NCI-H446 (cell line): ENCODE results near the gene LMAN1.
A peak's percentile ranks its signal among the peaks of the same experiment; 100 is the strongest.

Source experiments
- DNase-seq, 2 experiments: peaks; one replicate each; lab custom pipeline; 2025; lab: John Stamatoyannopoulos, UW

LMAN1 gene, protein sequence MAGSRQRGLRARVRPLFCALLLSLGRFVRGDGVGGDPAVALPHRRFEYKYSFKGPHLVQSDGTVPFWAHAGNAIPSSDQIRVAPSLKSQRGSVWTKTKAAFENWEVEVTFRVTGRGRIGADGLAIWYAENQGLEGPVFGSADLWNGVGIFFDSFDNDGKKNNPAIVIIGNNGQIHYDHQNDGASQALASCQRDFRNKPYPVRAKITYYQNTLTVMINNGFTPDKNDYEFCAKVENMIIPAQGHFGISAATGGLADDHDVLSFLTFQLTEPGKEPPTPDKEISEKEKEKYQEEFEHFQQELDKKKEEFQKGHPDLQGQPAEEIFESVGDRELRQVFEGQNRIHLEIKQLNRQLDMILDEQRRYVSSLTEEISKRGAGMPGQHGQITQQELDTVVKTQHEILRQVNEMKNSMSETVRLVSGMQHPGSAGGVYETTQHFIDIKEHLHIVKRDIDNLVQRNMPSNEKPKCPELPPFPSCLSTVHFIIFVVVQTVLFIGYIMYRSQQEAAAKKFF

DNA sequence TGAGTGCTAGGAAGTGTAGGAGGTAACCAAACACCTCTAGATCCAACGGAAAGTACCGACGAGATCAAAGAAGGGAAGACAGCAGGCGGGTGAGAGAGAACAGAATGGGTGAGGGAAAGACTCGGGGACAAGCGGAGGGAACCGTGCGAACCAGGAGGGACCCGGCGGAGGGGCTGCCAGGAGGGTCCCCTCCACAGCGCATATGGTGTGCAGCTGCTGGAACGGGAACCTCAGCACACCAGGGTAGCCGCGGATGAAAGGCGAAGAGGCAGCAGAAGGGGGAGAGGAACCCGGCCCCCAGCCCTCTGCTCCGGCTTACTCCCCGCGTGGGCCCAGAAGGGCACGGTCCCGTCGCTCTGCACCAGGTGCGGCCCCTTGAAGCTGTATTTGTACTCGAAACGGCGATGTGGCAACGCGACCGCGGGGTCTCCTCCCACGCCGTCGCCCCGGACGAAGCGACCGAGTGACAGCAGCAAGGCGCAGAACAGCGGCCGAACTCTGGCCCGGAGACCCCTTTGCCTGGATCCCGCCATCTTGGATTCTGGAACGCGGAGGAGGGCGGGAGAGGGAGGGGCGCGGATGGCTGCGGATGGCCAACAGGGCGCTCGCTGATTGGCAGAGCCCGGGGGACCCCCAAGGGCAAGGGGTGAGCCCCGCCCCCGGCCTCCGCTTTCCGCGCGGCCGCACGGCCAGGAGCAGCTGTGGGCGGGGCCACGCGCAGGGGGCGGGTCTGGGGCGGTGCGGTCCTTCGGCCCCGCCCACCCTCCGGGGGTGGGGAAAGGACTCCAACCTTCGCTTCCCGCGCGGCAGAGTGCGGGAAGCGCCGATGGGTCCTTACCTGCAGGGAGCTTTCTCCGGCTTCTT, at the start of gene LMAN1:
LMAN1 (minus strand) TSS at position 554 of the 864 bp plus-strand sequence; CDS start at position 533, 21 bp downstream.
- DNase-seq = peak; percentile 66 to 96

DNA sequence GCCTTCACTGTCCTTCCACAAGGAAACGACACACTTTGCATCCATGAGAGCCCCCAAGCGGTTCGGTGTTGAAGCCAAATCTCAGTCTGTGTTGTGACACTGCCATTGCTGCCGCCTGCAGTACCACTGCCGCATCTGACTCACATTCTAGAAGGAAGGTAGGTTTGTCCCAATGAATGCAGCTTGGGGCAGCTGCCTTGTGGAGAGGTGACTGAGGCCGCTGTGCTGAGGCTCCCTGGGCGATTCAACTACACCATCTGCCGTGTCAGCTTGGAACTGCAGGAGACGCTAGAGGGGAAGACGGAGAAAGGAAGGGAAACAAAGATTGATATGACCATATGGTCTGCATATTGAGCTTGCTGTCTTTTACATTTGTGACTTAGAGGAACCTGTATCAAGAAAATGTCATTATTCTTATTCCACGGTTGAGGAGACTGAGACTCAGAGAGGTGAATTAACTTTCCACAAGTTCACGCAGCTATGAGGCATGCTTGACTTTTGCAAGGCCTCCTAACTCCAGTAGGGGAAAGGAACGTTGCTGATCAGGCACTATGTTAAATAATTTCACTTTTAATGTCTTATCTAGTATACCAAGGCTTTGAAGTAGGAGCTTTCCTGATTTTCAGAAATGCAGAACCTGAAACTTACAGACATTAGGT, 43.5 kb upstream of the LMAN1 start:
- DNase-seq = peak in 1 of 2 experiments; percentile 66

DNA sequence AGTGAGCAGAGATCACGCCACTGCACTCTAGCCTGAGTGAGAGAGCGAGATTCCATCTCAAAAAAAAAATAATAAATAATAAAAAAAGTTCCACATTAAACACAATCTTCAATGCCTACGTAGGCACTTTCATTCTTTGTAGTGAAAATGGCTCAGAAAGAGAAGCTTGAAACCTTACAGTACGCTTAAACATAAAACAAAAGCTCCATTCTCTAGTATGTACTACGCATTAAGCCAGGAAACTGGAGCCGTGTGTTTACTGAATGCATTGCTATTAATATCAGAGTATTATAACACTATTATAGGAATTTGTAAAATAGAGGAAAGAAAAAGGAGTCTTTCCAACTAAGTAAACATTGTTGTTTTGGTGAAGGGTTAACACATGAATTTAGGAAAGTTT, 41.3 kb upstream of the LMAN1 start:
- no peak for DNase-seq

DNA sequence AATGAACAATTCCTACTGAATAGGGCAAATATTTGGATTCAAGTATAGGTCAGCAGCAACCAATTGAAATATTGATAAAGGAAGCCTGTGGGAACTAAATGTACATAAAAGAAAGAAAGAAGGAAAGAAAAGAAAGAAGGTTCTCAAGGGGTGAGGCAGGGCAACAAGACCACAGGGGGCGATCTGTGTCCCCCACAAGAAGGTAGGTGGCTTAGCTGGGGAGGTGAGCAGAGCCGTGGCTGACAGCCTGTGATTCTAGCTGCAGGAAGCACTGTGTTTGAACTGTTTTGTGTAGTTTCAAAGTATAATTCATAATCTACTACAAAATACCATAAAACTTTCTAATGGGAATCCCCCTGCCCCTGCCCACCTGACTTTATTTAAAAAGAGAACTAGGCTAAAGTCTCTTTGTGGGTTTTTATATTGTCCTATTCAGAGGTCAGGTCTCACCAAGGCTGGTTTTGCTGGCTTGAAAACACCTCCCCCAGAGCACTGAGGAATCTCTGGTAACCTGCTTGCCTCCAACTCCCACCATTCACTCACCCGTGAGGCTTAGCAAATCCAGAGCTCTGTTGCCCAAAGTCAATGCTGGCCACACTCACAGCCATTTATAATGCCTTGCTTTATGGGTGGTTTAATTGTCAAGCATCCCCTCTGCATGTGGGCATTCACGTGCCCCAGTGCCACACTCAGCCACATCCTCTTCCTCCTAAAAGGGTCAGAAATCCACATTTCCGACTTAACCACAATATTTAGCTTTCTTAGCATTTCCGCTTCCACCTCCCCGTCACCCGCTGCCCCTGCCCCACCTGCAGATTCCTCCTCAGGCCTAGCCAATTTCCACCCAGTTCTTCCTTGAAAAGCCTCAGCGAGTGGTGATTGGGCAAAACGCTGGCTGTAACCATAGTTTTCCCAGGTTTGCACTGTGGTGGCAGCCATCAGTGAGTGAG, 36.4 kb upstream of the LMAN1 start:
- DNase-seq = no peak

DNA sequence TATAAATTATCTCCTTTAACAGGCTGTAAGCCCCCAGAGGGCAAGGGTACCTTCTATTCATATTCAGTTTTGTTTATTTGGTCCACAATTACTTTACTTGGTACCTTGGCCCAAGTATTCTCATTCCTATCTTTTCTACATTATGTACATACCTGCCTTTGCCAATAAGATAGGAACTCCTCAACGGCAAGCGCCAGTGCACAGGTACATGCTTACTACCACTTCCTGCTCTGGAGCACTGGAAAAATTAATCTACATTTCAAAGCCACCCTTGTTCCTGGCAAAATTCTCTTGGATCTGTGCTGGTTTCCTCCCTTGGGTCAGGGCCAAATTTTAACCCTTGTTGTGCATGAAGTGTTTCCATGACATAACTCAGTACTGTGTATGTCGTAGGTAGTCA, 34.3 kb upstream of the LMAN1 start:
- no peak for DNase-seq

DNA sequence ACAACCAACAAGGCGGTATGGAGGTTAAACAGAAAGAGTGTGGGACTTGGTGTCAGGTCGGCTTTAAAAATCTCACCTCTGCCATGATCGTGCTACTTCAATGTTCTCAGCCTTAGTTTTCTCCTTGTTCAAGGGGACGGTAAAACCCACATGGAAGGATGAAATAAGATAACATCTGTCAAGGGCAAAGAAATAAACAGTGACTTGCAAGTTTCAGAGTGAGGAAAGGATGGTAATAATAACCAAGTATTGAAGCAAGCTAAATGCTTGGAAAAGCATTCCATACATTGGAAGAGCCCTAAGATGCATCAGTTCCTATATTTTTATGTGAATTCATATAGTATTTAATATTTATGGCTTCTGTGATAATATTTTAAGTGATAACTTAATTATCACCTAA, 29.8 kb upstream of the LMAN1 start:
- DNase-seq = no peak

DNA sequence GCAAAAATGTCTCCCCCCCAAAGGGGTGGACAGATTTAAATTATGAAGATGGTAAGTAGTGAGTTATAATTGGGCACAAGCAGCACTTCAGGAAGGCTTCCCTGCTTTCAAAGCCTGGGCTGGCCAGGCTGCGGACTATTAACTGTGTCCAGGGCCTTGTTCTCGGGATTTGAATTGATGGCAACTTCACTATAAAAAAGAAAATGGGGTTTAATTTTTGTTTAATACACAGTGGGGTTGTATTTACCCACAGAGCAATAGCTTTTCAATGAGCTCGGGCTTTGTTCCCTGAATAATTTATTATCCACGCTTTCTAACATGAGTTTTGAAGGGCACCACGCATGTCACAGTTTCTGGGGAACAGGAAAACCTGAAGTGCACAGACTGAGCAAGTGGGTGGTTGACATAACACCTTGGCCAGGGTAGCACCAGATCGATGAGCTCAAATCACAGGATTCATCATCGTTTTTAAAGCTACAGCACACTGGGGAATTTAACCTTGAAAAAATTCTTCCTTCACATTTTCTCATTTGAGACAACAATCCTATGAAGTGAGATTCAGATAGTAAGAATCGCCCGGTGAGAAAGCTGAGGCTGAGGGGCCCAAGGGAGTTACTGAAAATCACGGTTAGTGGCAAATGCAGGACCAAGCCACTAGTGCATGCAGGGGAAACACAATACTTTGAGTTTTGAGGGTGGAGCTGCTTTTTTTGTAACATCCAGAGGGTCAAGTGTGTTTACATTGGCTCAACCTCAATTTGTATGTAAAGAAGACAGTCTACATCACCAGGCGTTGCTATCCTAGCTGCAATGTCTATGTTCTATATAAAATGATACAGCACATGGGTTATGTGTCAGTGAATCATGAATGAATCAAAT, 28.9 kb upstream of the LMAN1 start:
- no peak for DNase-seq

DNA sequence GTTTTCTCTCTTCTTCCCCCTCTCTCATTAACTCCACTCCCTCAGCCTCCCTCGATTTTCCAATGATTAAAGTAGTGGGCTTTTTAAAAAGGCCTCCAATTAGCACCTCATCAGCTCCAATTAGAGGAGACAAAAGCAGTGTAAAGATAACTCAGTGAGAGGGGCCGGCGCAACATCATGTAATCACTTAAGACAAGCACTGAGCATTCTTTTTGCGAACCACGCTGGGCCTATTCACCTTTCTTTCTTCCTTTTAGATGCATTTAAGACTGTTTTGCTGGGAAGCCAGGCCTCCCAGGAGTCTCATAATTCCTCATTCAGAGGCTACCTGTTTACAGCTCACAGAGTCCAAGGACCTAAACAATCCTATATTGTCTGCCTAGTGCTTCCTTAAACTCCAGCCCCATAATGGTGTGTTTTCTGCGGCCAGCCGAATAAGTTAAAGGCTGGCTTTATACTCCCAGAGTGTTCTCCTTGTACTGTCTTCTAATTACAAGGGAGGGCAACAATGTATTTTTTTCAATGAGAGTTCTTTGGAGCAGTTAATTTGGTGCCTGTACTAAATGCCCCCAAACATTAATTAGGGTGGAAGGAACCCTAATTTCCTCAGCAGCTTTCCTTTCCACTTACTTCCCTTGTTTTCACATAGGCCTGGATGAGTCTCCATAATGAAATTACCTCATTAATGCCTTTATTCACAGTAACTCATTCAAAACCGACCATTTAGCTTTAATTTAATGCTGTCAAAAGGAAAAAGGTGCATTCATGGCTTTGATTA, 28.0 kb upstream of the LMAN1 start:
- DNase-seq = no peak

DNA sequence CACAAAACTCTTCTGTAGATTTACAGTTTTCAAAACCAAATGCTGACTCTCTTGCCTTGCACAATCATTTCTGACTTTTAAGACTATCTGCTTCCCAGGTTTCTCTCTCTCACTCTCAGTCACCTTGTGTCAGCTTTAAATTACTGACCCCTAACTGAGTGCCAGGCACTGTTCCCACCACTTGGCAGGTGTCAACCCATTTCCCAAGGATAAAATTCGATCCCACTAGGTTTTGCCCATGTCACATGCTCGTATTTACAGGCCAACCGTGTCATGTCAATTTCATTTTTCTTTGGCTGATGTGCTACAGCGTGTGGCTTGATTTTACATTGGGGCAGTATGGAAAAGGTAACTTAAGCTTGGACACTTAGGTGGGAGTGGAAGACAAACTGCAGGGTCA, 26.1 kb upstream of the LMAN1 start:
- no peak for DNase-seq

DNA sequence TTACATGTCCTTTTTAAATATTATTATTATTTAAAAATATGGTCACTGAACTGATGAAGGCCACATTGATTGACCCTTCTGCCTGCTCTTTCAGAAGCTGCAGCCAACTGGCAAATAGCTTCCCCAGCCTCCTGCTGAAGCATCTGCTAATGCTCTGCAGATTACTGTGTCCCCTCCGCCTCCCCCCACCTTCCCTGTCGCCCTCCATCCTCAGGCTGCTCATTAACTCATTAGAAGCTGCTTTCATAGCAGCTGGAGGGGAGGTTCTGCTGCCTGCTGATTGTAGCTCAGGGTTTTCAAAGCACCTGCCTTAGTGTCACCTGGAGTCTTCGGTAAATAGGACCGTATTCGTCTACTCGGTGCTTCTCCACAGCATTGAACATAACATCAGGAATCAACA, 24.8 kb upstream of the LMAN1 start:
- no peak for DNase-seq

DNA sequence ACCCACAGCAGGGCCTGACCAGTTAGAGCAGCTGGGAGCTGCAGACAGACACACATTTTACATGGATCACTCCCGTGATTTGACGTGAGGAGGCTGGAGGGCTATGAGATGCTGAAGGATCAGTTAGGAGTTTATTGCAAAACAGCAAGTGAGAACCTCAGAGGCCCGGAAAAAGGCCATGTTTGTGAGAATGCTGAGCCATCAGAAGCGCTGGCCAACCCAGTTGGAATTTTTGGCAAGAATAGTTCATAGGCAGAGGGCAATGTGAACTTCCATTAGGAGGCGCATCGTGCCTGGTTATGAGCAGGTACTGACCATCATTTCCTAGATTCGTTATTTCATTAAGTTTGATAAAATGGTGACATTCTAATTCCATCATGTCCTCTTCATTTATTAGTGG, 23.3 kb upstream of the LMAN1 start:
- peak in 1 of 2 experiments; percentile 23 for DNase-seq

DNA sequence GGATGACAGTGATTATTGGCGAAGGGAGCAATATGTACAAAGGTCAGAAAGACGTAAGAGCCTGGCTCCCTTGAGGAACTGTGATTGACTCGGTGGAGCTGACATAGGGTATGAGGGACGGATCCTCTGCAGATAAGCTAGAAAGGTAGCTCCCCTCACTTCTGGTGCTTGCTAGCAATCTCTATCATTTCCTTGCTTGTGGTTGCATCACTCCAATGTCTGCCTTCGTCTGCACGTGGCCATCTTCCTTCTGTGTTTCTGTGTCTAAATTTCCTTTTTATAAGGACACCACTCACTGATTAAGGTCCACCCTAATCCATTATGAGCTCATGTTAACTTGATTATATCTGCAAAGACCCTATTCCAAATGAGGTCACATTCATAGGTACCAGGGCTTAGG, 22.9 kb upstream of the LMAN1 start:
- no peak for DNase-seq

DNA sequence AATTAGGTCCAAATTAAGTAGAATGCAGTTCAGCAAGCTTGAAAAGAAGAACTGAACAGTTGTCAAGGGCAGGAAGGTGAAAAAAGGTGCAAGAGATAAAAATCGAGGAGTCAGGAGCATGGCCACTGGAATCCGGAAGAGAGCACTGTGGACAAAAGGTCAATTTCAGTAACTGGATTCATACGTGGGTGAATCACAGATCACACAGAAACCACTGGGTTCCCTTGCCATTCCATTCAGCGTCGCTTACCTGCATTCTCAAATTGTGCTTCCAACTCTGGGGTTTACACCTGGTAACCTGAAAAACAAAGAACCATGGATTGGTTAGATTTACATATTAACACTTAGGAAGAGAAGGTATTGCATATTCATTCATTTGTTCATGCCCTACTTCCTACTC, 21.6 kb upstream of the LMAN1 start:
- DNase-seq = no peak

DNA sequence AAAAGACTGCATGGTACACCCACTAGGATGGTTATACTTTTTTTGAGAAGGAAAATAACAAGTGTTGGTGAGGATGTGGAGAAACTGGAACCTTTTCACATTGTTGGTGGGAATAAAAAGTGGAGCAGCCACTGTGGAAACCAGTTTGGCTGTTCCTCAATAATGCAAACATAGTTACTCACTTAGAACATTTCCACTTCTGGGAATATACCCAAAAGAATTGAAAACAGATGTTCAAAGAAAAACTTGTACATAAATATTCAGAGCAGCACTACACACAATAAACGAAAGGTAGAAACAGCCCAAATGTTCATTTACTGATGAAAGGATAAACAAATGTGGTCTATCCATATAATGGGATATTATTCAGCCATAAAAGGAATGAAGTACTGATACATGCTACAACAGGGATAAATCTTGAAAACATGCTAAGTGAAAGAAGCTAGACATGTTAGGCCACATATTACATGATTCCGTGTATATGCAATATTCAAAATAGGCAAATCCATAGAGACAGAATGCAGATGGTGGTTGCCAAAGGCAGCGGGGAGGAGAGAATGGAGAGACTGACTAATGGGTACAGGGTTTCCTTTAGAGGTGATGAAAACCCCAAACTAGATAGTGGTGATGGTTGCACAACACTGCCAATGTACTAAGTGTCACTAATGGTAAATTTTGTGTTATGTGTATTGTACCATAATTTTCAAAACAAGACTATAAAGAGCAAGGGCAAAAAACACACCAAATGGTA, 20.9 kb upstream of the LMAN1 start:
- no peak for DNase-seq

DNA sequence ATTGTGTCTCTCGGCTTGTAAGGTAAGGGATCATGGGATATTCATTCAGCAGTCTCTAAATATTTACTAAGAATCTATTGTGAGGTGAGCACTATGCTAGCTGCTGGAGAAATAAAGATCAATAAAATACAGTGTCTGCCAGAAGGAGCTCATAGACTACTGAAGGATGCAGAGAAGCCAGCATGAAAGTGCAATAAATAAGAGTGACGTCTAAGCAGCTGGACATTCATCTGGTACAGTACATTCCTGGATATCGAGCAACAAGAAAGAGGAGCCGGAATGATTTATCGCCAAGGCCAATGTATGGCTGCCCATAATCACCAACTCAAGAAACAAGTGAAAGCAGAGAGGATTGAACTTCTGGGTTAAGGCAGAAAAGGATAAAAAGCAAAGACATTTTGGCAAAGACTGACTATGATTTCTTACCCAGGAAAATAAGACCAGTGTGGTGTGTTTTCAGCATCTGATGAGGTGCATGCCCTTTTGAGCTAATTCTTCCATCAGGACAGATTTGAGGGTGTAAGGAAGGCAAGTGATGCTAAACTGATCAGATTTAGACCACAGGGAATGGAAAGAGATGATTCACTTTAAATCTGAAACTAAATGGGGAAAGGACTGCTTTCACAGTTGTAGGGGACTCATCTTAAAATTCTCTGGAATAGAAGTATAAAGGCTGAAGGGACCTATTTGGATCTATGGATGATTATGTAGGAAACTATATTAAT, 18.7 kb upstream of the LMAN1 start:
- DNase-seq = no peak

DNA sequence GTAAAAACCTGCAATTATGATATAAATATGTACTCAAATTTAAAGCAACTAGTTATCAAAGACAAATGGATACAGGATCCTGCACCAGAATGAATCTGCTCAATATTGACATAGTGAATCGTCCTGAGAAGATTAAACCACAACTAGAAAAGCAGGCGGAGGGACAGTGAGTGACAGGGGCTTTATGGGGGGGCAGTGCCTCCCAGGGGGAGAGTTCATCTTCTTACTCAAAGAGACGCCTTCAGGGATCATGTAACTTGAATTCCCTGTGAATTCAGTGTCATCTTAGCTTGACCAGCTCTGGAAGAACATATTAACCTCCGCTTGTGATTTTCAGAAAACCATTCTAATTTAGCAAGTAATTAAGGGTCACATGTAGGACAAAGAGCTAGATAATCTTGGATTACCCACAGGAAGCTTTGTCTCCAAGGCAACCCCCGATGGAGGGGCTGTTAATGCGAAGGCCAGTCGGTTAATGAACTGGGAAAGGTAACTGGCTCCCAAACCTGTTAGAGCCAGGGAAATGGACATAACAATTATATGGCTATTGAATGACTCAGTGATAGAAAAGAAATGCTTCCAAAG, 17.4 kb upstream of the LMAN1 start:
- DNase-seq = no peak

DNA sequence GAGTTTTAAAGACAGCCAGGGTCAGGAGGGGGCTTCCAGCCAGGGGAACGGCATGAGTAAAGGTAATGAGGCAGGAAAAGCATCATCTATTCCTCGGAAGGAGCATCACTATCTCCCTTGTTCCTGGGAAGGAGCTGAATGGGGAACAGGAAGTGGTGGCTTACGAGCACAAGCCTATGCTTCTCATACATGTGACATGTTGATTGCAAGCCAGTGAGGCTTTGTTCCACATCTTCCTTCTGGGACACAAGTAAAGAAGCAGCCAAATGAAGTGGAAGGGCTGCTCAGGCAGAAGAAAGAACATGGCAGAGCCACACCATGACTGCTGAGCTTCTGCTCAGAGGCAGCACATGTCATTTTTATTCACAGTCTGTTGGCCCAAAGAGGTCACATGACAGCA, 15.1 kb upstream of the LMAN1 start:
- DNase-seq = no peak

DNA sequence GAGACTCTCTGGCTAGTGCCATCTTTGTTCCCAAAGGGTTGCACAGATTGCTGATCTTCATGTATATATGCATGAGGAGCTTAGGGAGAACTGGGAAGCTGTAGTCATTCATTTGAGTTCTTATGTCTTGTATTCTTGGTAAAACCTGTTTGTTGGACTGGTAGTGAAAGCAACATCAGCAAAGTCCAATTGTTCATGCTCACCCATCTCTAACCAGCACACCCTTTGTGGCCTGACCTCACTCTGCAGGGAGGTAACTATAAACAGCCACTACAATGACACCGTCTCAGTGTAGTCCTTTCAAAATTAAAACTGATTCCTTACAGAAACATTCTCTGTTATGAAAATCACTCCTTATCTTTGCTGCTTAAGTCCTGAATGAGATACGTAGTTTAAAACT, 13.9 kb upstream of the LMAN1 start:
- DNase-seq = no peak
